IgD-negative memory B cell (primary cell): ENCODE results near the gene ANKRD10. TPM values are rescaled to one million over a fixed set of nuclear protein-coding genes. Genes with fewer than 3 reads are reported as not detected.
"Not testable (repeated sequence)": the region's sequence is repeated elsewhere in the genome, so short reads cannot be mapped to it uniquely, and the experiment has no call there.

ENCODE experiments used
- H3K27ac Mint-ChIP-seq, 3 donors: one replicate each; pipeline ENCODE4 v1.8.0; 2020 to 2022; ENCODE audit warnings: mild to moderate bottlenecking in 3 of 3, mixed read lengths in 3 of 3, moderate library complexity in 1 of 3
- H3K27me3 Mint-ChIP-seq: one replicate; pipeline ENCODE4 v1.8.0; 2021; ENCODE audit warnings: mixed read lengths
- H3K36me3 Mint-ChIP-seq: one replicate; pipeline ENCODE4 v1.8.0; 2020; ENCODE audit warnings: mild to moderate bottlenecking, mixed read lengths
- H3K4me1 Mint-ChIP-seq, 3 donors: one replicate each; pipeline ENCODE4 v1.8.0; 2020 to 2022; ENCODE audit warnings: mixed read lengths in 3 of 3, mild to moderate bottlenecking in 1 of 3
- H3K4me3 Mint-ChIP-seq, 4 donors: one replicate each; pipeline ENCODE4 v1.8.0; 2020 to 2022; ENCODE audit warnings: mild to moderate bottlenecking in 4 of 4, mixed read lengths in 4 of 4, moderate library complexity in 3 of 4
- H3K9me3 Mint-ChIP-seq, 3 donors: one replicate each; pipeline ENCODE4 v1.8.0; 2020 to 2021; ENCODE audit warnings: mixed read lengths in 3 of 3, mild to moderate bottlenecking in 1 of 3
- polyA plus RNA-seq: library from polyadenylated mRNA; unstranded; fragments of 300-500 nt; fragmentation: Illumina TruSeq; gene quantifications from one replicate; pipeline ENCODE4 v1.2.3, GENCODE V29; 2021

ANKRD10 gene
- polyA plus RNA-seq: 94.2 TPM

GRCh38 chr13:110915057-110915873 lies at the start of gene ANKRD10:
ANKRD10 (minus strand) TSS chr13:110915069; CDS start chr13:110914934, 135 bp downstream.
- H3K4me3 Mint-ChIP-seq: peak within 1 kb of the TSS; percentile 91 to 99 (median 97)
- H3K4me1 Mint-ChIP-seq: peaks cover 24 to 44% (median 36%) of the 10 kb centered on the region in 3 donors
- H3K36me3 Mint-ChIP-seq: peaks cover 11% of the 10 kb centered on the region
- peak within 1 kb of the TSS; percentile 93 to 95 (median 95) for H3K27ac Mint-ChIP-seq
- no peaks in the 10 kb centered on the region for H3K9me3 Mint-ChIP-seq
- H3K27me3 Mint-ChIP-seq: no peaks in the 10 kb centered on the region

GRCh38 chr13:110964229-110965037 lies 49.6 kb upstream of the ANKRD10 start:
- Mint-ChIP-seq H3K9me3 (peaks cover 10 to 37% (median 15%) of the 10 kb centered on the region in 3 donors), H3K27ac (no peak overlapping the region)

GRCh38 chr13:110963554-110963970 lies 48.7 kb upstream of the ANKRD10 start:
- Mint-ChIP-seq H3K27ac (peak overlapping the region in 1 of 3 donors; percentile 23), H3K36me3 (peaks cover 2% of the 10 kb centered on the region), H3K4me1 (peaks cover 0 to 8% (median 0%) of the 10 kb centered on the region in 3 donors), H3K9me3 (peaks cover 10 to 37% (median 15%) of the 10 kb centered on the region in 3 donors), H3K4me3 (no peak overlapping the region), H3K27me3 (peaks cover 3% of the 10 kb centered on the region)

More at GRCh38 chr13:110964229-110965037, 49.6 kb upstream of the ANKRD10 start:
- Mint-ChIP-seq H3K36me3 (peaks cover 2% of the 10 kb centered on the region), H3K27me3 (peaks cover 3% of the 10 kb centered on the region), H3K4me3 (no peak overlapping the region), H3K4me1 (peaks cover 0 to 8% (median 0%) of the 10 kb centered on the region in 3 donors)

GRCh38 chr13:110961959-110962358 lies 47.1 kb upstream of the ANKRD10 start:
- Mint-ChIP-seq H3K9me3 (peaks cover 10 to 37% (median 11%) of the 10 kb centered on the region in 3 donors), H3K4me1 (peaks cover 0 to 8% (median 0%) of the 10 kb centered on the region in 3 donors), H3K4me3 (no peak overlapping the region), H3K27ac (no peak overlapping the region), H3K36me3 (peaks cover 2% of the 10 kb centered on the region), H3K27me3 (peaks cover 3% of the 10 kb centered on the region)

- Mint-ChIP-seq H3K4me1 (peaks cover 0 to 5% (median 0%) of the 10 kb centered on the region in 3 donors), H3K27me3 (peaks cover under 1% of the 10 kb centered on the region), H3K36me3 (peaks cover 2% of the 10 kb centered on the region), H3K9me3 (peaks cover 7 to 23% (median 8%) of the 10 kb centered on the region in 3 donors), H3K4me3 (no peak overlapping the region), H3K27ac (no peak overlapping the region)
Observed at GRCh38 chr13:110960204-110960603, 45.3 kb upstream of the ANKRD10 start.

- peaks cover 0 to 15% (median 4%) of the 10 kb centered on the region in 3 donors for H3K9me3 Mint-ChIP-seq
- H3K4me3 Mint-ChIP-seq: no peak overlapping the region
- no peaks in the 10 kb centered on the region for H3K27me3 Mint-ChIP-seq
- no peaks in the 10 kb centered on the region for H3K36me3 Mint-ChIP-seq
- no peaks in the 10 kb centered on the region for H3K4me1 Mint-ChIP-seq
- H3K27ac Mint-ChIP-seq: peak overlapping the region in 1 of 3 donors; percentile 31
Observed at GRCh38 chr13:110957931-110958330, 43.1 kb upstream of the ANKRD10 start.

GRCh38 chr13:110957181-110957884 lies 42.5 kb upstream of the ANKRD10 start:
- H3K9me3 Mint-ChIP-seq: peaks cover 0 to 10% (median 3%) of the 10 kb centered on the region in 3 donors
- H3K4me3 Mint-ChIP-seq: no peak overlapping the region
- H3K4me1 Mint-ChIP-seq: no peaks in the 10 kb centered on the region
- peak overlapping the region in 1 of 3 donors; percentile 13 for H3K27ac Mint-ChIP-seq
- no peaks in the 10 kb centered on the region for H3K36me3 Mint-ChIP-seq
- no peaks in the 10 kb centered on the region for H3K27me3 Mint-ChIP-seq

GRCh38 chr13:110956216-110956615 lies 41.3 kb upstream of the ANKRD10 start:
- not testable (repeated sequence) for H3K4me3 Mint-ChIP-seq, H3K9me3 Mint-ChIP-seq, H3K36me3 Mint-ChIP-seq, H3K27me3 Mint-ChIP-seq, H3K27ac Mint-ChIP-seq, H3K4me1 Mint-ChIP-seq

- not testable (repeated sequence) for H3K36me3 Mint-ChIP-seq, H3K9me3 Mint-ChIP-seq, H3K4me3 Mint-ChIP-seq, H3K4me1 Mint-ChIP-seq, H3K27me3 Mint-ChIP-seq, H3K27ac Mint-ChIP-seq
Observed at GRCh38 chr13:110955608-110956007, 40.7 kb upstream of the ANKRD10 start.

GRCh38 chr13:110955072-110955503 lies 40.2 kb upstream of the ANKRD10 start:
- H3K27me3 Mint-ChIP-seq, H3K9me3 Mint-ChIP-seq, H3K36me3 Mint-ChIP-seq, H3K4me3 Mint-ChIP-seq, H3K4me1 Mint-ChIP-seq, H3K27ac Mint-ChIP-seq: not testable (repeated sequence)

- H3K27me3 Mint-ChIP-seq, H3K36me3 Mint-ChIP-seq, H3K4me1 Mint-ChIP-seq, H3K27ac Mint-ChIP-seq, H3K4me3 Mint-ChIP-seq, H3K9me3 Mint-ChIP-seq: not testable (repeated sequence)
Observed at GRCh38 chr13:110954533-110954920, 39.7 kb upstream of the ANKRD10 start.

- Mint-ChIP-seq H3K27ac (no peak overlapping the region), H3K4me1 (peaks cover 0 to 4% (median 0%) of the 10 kb centered on the region in 3 donors), H3K4me3 (no peak overlapping the region)
Observed at GRCh38 chr13:110953833-110954532, 39.1 kb upstream of the ANKRD10 start.

GRCh38 chr13:110953416-110953815 lies 38.5 kb upstream of the ANKRD10 start:
- H3K27ac Mint-ChIP-seq: no peak overlapping the region
- peaks cover 1% of the 10 kb centered on the region for H3K27me3 Mint-ChIP-seq
- H3K4me1 Mint-ChIP-seq: peaks cover 0 to 4% (median 0%) of the 10 kb centered on the region in 3 donors
- no peaks in the 10 kb centered on the region for H3K36me3 Mint-ChIP-seq
- H3K4me3 Mint-ChIP-seq: no peak overlapping the region
- no peaks in the 10 kb centered on the region for H3K9me3 Mint-ChIP-seq

More at GRCh38 chr13:110953833-110954532, 39.1 kb upstream of the ANKRD10 start:
- H3K27me3 Mint-ChIP-seq: peaks cover 1% of the 10 kb centered on the region
- no peaks in the 10 kb centered on the region for H3K36me3 Mint-ChIP-seq
- H3K9me3 Mint-ChIP-seq: no peaks in the 10 kb centered on the region

GRCh38 chr13:110952135-110952534 lies 37.3 kb upstream of the ANKRD10 start:
- not testable (repeated sequence) for H3K27me3 Mint-ChIP-seq, H3K4me3 Mint-ChIP-seq, H3K27ac Mint-ChIP-seq, H3K4me1 Mint-ChIP-seq, H3K9me3 Mint-ChIP-seq, H3K36me3 Mint-ChIP-seq
